ENCODE measurements around the gene RFLNA. TPM values are rescaled to one million over a fixed set of nuclear protein-coding genes. Genes with fewer than 3 reads are reported as not detected.

RFLNA gene
- total RNA-seq, 2 donors from 2014 or later, result 0.41 to 0.59 TPM

GRCh38 chr12:124302241-124302806 is 7.4 kb downstream of the RFLNA start:
- DNase-seq (ENCODE audit: low spot score), result no peak
- H3K9me3 ChIP-seq, result no peaks in the 10 kb centered on the region
- no peaks in the 10 kb centered on the region for H3K36me3 ChIP-seq
- H3K27me3 ChIP-seq, result no peaks in the 10 kb centered on the region
- H3K27ac ChIP-seq, result no peak overlapping the region
- no peaks in the 10 kb centered on the region for H3K4me1 ChIP-seq
- TF ChIP-seq CTCF (IDR thresholded peaks at IDR 0.05), result no peak
- no peak overlapping the region for H3K4me3 ChIP-seq

- no peak overlapping the region for H3K4me3 ChIP-seq
- no peaks in the 10 kb centered on the region for H3K27me3 ChIP-seq
- no peak for DNase-seq (ENCODE audit: low spot score)
- H3K36me3 ChIP-seq, result no peaks in the 10 kb centered on the region
- TF ChIP-seq CTCF (IDR thresholded peaks at IDR 0.05), result no peak
- no peaks in the 10 kb centered on the region for H3K4me1 ChIP-seq
- H3K27ac ChIP-seq, result no peak overlapping the region
- H3K9me3 ChIP-seq, result no peaks in the 10 kb centered on the region
These were observed 8.1 kb downstream of the RFLNA start for GRCh38 chr12:124302807-124303578.

GRCh38 chr12:124303579-124304313 is 8.9 kb downstream of the RFLNA start:
- H3K36me3 ChIP-seq, result no peaks in the 10 kb centered on the region
- H3K4me3 ChIP-seq, result no peak overlapping the region
- no peak for DNase-seq (ENCODE audit: low spot score)
- no peak overlapping the region for H3K27ac ChIP-seq
- H3K9me3 ChIP-seq, result no peaks in the 10 kb centered on the region
- no peak for TF ChIP-seq CTCF (IDR thresholded peaks at IDR 0.05)
- no peaks in the 10 kb centered on the region for H3K27me3 ChIP-seq
- H3K4me1 ChIP-seq, result no peaks in the 10 kb centered on the region

- no peaks in the 10 kb centered on the region for H3K36me3 ChIP-seq
- H3K4me3 ChIP-seq, result no peak overlapping the region
- no peak overlapping the region for H3K27ac ChIP-seq
- no peak for TF ChIP-seq CTCF (IDR thresholded peaks at IDR 0.05)
- H3K27me3 ChIP-seq, result no peaks in the 10 kb centered on the region
- DNase-seq (ENCODE audit: low spot score), result no peak
- H3K4me1 ChIP-seq, result no peaks in the 10 kb centered on the region
- H3K9me3 ChIP-seq, result no peaks in the 10 kb centered on the region
These were observed 9.5 kb downstream of the RFLNA start for GRCh38 chr12:124304314-124304790.

DNA sequence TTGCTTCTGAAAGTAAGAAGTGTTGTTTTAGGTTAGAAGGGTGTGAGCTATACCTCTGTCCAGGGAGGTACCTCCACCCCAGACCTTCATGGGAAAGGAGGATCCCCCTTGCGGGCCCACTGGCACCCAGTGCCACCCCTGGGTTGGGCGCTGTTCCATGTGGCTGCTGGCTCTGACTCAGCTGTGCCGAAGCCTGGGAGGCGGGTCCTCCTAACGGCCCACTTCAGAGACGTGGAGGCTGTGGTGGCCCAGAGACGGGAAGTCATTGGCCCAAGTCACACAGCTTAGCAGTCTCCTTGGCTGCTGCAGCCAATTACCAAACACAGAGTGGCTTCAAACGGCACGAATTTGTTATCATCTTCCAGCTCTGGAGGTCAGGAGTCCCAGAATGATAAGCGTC is 10.2 kb downstream of the RFLNA start:
- no peaks in the 10 kb centered on the region for H3K9me3 ChIP-seq
- H3K36me3 ChIP-seq, result no peaks in the 10 kb centered on the region
- no peak for DNase-seq (ENCODE audit: low spot score)
- no peaks in the 10 kb centered on the region for H3K4me1 ChIP-seq
- no peak for TF ChIP-seq CTCF (IDR thresholded peaks at IDR 0.05)
- H3K27ac ChIP-seq, result no peak overlapping the region
- H3K27me3 ChIP-seq, result no peaks in the 10 kb centered on the region
- H3K4me3 ChIP-seq, result no peak overlapping the region

Data from right atrium auricular region (tissue), 2 donors.